ENCODE results near the gene PHACTR1. TPM values are rescaled to one million over a fixed set of nuclear protein-coding genes. Genes with fewer than 3 reads are reported as not detected.
A peak's percentile ranks its signal among the peaks of the same experiment; 100 is the strongest.

The PHACTR1 gene
- total RNA-seq, 1 experiment from 2014 or later = 0.14 TPM

- Histone ChIP-seq H3K36me3 (no peaks in the 10 kb centered on the region), H3K27me3 (no peaks in the 10 kb centered on the region), H3K9me3 (replicated peaks) (no peaks in the 10 kb centered on the region), H3K27ac (no peak overlapping the region), H3K4me3 (no peak overlapping the region), H3K4me1 (no peaks in the 10 kb centered on the region)
- DNase-seq = no peak
These were observed 581.9 kb downstream of the PHACTR1 start for GRCh38 chr6:13298446-13298845.

- no peak overlapping the region for H3K27ac ChIP-seq
- no peaks in the 10 kb centered on the region for H3K4me1 ChIP-seq
- no peaks in the 10 kb centered on the region for H3K27me3 ChIP-seq
- H3K4me3 ChIP-seq = no peak overlapping the region
- H3K36me3 ChIP-seq = no peaks in the 10 kb centered on the region
- DNase-seq = peak in 1 of 2 experiments; percentile 5
- no peaks in the 10 kb centered on the region for H3K9me3 ChIP-seq (replicated peaks)
These were observed 582.8 kb downstream of the PHACTR1 start for GRCh38 chr6:13299403-13299821.

- H3K27ac ChIP-seq = no peak overlapping the region
- DNase-seq = no peak
- no peaks in the 10 kb centered on the region for H3K36me3 ChIP-seq
- H3K4me3 ChIP-seq = no peak overlapping the region
- no peaks in the 10 kb centered on the region for H3K27me3 ChIP-seq
- no peaks in the 10 kb centered on the region for H3K4me1 ChIP-seq
- H3K9me3 ChIP-seq (replicated peaks) = no peaks in the 10 kb centered on the region
These were observed 583.4 kb downstream of the PHACTR1 start for GRCh38 chr6:13299918-13300317.

DNA sequence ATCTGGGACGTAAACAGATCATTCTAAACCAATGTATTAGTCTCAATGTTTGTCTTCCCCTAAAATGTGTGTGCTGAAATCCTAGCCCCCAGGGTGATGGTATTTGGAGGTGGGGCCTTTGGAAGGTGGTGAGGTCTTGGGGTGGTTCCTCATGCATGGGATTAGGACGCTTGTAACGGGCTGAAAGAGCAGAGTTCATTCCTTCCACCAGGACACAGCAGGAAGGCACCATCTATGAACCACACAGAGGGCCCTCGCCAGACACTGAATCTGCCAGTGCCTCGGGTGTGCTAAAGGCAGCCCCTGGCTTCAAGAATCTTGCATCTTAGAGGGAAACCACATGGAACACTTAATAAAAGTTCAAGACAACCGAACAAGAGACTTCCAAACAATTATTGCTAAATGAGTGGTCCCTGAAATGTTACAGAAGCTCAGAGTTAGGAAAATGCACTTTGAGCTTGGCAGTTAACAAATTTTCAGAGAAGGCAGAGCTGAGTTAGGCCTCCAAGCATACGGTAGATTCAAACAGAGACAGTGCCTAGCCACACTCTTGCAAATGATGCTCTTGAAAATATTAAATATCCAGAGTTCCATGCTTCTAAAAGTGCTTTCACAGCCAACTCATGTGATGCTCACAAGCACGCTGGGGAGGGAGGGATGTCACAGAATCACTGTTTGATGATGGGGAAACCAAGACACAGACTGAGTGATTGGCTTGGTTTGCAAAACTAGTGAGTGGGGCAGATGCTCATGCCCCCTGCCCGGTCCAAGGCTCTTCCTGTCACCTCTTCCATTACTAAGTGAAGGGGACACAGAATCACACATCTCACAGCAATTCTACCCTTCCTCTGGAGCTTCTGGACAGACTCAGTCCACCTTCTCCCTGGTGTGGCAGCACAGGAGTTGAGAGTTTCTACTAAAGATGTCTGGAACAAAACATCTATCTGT is 584.4 kb downstream of the PHACTR1 start:
- no peaks in the 10 kb centered on the region for H3K4me1 ChIP-seq
- H3K4me3 ChIP-seq = no peak overlapping the region
- DNase-seq = no peak
- H3K27me3 ChIP-seq = no peaks in the 10 kb centered on the region
- H3K36me3 ChIP-seq = no peaks in the 10 kb centered on the region
- H3K27ac ChIP-seq = no peak overlapping the region
- H3K9me3 ChIP-seq (replicated peaks) = no peaks in the 10 kb centered on the region

DNA sequence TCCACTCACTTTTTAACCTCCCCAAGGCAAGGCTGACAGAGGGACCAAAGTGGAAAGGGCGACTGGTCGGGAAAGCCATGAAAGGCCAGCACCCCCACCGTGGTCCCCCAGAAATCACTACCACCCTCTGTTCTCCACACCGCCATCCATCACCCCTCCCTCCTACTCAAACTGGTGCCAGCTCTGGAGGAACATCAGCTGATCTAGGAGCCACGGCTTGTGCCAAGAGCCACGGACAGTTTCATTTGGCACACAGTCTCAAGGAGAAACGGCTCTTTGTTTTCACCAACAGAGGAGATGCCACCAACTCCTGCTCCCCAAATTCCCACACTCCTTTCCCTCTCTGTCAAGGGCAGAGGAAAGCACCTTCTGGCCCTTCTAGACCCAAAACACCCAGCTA is 585.7 kb downstream of the PHACTR1 start:
- Histone ChIP-seq H3K27me3 (no peaks in the 10 kb centered on the region), H3K27ac (no peak overlapping the region), H3K36me3 (no peaks in the 10 kb centered on the region; the same call in 1 of the 2 replicates), H3K4me1 (no peaks in the 10 kb centered on the region), H3K9me3 (replicated peaks) (no peaks in the 10 kb centered on the region), H3K4me3 (no peak overlapping the region)
- no peak for DNase-seq

DNA sequence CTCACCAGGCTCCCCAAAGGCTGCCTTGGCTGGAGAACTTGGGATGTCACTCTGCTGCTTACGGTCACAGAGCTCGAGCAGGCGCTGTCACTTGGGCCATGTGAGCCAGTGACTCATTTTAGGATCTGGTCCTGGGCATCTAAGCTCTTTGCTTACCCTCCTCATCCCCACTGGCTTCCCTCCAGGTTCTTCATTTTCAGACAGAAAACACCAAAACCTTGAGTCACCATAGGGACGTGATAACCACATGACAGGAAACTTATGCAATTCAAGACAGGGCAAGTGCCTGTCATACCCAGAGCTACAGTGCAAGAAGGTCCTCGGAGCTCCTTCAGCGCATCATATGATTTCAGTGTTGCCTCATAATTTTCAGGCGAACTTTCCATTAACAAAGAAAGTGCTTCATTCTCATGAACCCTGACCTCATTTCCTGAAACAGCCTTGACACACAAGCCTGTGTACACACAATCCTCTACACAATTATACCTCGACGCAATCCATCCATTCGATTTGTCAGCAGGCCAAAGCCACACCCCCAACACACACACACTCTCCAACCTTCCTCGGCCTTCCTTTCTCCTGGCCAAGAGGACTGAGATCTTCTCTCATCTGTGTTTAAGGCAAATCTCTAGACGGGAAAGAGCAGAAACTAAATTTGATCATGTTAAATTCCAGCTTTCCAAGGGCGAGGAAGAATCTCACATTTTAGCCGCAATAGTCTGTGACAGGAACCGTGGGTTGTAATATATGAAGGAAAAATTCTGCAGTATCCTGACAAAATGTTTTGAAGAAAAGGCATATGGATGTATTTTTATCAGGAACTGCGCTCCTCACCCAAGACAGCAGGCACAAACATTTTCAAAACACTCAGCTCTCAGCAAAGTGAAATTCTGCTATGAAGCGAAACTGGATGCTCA is 586.4 kb downstream of the PHACTR1 start:
- Histone ChIP-seq H3K9me3 (replicated peaks) (no peaks in the 10 kb centered on the region), H3K36me3 (no peaks in the 10 kb centered on the region; the same call in 1 of the 2 replicates), H3K4me1 (no peaks in the 10 kb centered on the region), H3K27me3 (no peaks in the 10 kb centered on the region), H3K27ac (no peak overlapping the region), H3K4me3 (no peak overlapping the region)
- no peak for DNase-seq

GRCh38 chr6:13303668-13304017 is 587.1 kb downstream of the PHACTR1 start:
- peak in 1 of 2 experiments; percentile 27 for DNase-seq

GRCh38 chr6:13304101-13304500 is 587.5 kb downstream of the PHACTR1 start:
- Histone ChIP-seq H3K36me3 (no peaks in the 10 kb centered on the region; the same call in 1 of the 2 replicates), H3K4me3 (no peak overlapping the region)

More at GRCh38 chr6:13303668-13304017, 587.1 kb downstream of the PHACTR1 start:
- Histone ChIP-seq H3K27me3 (no peaks in the 10 kb centered on the region), H3K9me3 (replicated peaks) (no peaks in the 10 kb centered on the region), H3K27ac (no peak overlapping the region), H3K36me3 (no peaks in the 10 kb centered on the region; the same call in 1 of the 2 replicates), H3K4me3 (no peak overlapping the region), H3K4me1 (no peaks in the 10 kb centered on the region)

DNA sequence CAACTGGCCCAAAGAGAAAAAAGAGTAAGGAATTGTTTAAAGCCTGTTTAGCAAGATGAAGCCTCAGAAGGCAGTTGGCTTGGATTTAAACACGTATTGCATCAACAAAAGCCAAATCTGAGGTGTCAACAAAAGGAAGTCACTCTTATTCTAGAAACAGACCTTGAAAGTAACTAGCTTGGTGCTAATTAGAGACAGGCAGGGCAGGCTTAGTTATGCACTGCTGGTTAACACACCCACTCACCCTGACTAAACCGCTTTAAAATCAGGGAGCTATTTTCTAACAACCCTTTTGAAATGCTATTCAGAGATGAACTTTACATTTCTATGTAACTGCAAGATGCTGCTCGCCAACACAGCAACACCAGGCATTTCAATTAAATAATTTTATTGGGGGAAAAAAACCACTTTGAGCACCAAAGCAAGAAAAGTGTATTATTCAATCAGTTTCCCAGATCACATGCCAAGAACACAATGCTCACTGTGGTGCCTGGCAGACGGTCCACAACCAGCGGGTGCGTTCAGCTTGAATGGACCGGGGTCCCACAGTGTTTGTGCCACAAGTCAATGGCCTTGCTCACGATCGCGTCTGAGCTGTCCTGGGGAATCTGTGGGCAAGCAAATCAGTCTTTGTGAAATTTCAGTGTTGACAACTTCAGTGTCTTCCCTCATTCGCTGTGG is 588.2 kb downstream of the PHACTR1 start:
- no peak overlapping the region for H3K27ac ChIP-seq

More at GRCh38 chr6:13304101-13304500, 587.5 kb downstream of the PHACTR1 start:
- H3K9me3 ChIP-seq (replicated peaks) = no peaks in the 10 kb centered on the region
- H3K4me1 ChIP-seq = no peaks in the 10 kb centered on the region
- H3K27me3 ChIP-seq = no peaks in the 10 kb centered on the region
- no peak for DNase-seq
- H3K27ac ChIP-seq = no peak overlapping the region

DNA sequence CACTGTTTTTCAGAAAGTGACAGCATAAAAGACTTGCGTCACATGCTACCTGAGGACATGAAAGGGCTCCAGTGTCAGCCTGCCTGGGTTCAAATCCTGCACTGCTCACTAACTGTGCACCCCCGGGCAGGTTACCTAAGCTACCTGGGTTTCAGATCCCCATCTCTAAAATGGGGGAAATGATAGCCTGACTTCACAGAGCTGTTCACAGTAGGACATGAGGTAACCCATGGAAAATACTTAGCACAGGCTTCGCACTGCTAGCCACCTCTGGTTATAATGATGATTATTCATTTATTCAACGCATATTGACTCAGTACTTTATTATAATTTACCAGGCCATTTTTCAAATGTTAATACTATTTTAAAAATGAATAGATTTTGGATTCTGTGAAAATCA is 588.7 kb downstream of the PHACTR1 start:
- H3K36me3 ChIP-seq = no peaks in the 10 kb centered on the region; the same call in 1 of the 2 replicates
- no peak overlapping the region for H3K4me3 ChIP-seq
- DNase-seq = no peak
- H3K27ac ChIP-seq = no peak overlapping the region
- no peaks in the 10 kb centered on the region for H3K27me3 ChIP-seq
- no peaks in the 10 kb centered on the region for H3K9me3 ChIP-seq (replicated peaks)
- H3K4me1 ChIP-seq = no peaks in the 10 kb centered on the region

More for the DNA sequence above, 588.2 kb downstream of the PHACTR1 start:
- no peaks in the 10 kb centered on the region for H3K27me3 ChIP-seq
- H3K4me3 ChIP-seq = no peak overlapping the region
- no peaks in the 10 kb centered on the region for H3K4me1 ChIP-seq
- DNase-seq = no peak
- no peaks in the 10 kb centered on the region; the same call in 1 of the 2 replicates for H3K36me3 ChIP-seq
- H3K9me3 ChIP-seq (replicated peaks) = no peaks in the 10 kb centered on the region

DNA sequence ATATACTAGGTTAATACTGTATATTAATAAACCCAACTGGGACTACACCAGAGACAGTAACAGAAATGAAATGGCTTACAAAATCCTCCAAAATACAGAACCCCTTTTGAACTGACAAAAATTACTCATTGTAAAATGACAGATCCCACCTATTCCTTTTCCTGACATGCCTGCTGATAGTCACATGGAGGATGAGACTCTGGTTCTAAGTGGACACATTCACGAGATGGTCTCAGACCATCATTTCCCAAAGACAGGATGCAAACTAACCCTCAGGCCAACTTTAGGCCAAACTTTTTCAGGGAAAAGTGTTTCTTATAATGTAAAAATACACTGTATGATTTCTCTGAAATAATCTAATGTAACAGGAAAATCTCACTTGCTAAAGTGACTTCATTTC is 589.2 kb downstream of the PHACTR1 start:
- Histone ChIP-seq H3K4me1 (no peaks in the 10 kb centered on the region), H3K4me3 (no peak overlapping the region), H3K27me3 (no peaks in the 10 kb centered on the region), H3K9me3 (replicated peaks) (no peaks in the 10 kb centered on the region), H3K27ac (no peak overlapping the region), H3K36me3 (no peaks in the 10 kb centered on the region; the same call in 1 of the 2 replicates)
- DNase-seq = no peak

DNA sequence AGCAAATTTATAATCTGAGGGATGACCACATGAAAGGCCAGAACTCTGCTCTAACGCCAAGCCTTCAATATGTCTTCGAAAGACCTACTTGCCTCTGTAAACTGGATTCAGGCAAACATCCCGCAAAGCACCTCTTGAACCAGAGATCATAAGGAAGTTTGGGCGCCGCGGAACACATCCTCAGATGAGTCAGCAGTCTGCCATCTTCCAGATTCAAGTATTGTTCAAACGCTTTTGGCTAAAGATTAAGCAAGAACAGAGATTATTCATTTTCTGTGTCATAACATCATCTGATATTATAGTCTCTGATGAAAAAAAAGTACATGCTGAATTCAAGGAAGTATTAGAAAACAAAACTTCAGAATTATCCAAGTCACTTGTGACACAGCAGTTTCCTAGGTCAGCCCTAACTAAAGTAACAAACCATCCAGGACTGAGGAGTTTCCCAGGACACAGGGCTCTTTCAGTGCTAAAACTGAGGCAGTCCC is 591.0 kb downstream of the PHACTR1 start:
- Histone ChIP-seq H3K4me3 (no peak overlapping the region), H3K4me1 (no peaks in the 10 kb centered on the region), H3K9me3 (replicated peaks) (no peaks in the 10 kb centered on the region), H3K36me3 (no peaks in the 10 kb centered on the region; the same call in 1 of the 2 replicates), H3K27me3 (no peaks in the 10 kb centered on the region), H3K27ac (no peak overlapping the region)
- no peak for DNase-seq

GRCh38 chr6:13308332-13308731 is 591.8 kb downstream of the PHACTR1 start:
- Histone ChIP-seq H3K9me3 (replicated peaks) (no peaks in the 10 kb centered on the region), H3K4me3 (no peak overlapping the region), H3K36me3 (no peaks in the 10 kb centered on the region; the same call in 1 of the 2 replicates), H3K27me3 (no peaks in the 10 kb centered on the region), H3K27ac (no peak overlapping the region), H3K4me1 (no peaks in the 10 kb centered on the region)
- no peak for DNase-seq

- H3K36me3 ChIP-seq = no peaks in the 10 kb centered on the region; the same call in 1 of the 2 replicates
These were observed 594.6 kb downstream of the PHACTR1 start for GRCh38 chr6:13311155-13311554.

More at GRCh38 chr6:13311155-13311554, 594.6 kb downstream of the PHACTR1 start:
- Histone ChIP-seq H3K27ac (no peak overlapping the region), H3K27me3 (no peaks in the 10 kb centered on the region), H3K9me3 (replicated peaks) (no peaks in the 10 kb centered on the region), H3K4me3 (no peak overlapping the region), H3K4me1 (no peaks in the 10 kb centered on the region)
- DNase-seq = no peak

All from SJCRH30 (cell line).